ENCODE data around the gene GGACT.

GRCh38 chr13:100483139-100483538 lies 105.5 kb downstream of the GGACT start:
- no peak for TF ChIP-seq POLR2AphosphoS5 (IDR thresholded peaks at IDR 0.05; ENCODE audit: insufficient read depth in 1 of 2, low read depth in 1 of 2)
- TF ChIP-seq, protein P1, sequence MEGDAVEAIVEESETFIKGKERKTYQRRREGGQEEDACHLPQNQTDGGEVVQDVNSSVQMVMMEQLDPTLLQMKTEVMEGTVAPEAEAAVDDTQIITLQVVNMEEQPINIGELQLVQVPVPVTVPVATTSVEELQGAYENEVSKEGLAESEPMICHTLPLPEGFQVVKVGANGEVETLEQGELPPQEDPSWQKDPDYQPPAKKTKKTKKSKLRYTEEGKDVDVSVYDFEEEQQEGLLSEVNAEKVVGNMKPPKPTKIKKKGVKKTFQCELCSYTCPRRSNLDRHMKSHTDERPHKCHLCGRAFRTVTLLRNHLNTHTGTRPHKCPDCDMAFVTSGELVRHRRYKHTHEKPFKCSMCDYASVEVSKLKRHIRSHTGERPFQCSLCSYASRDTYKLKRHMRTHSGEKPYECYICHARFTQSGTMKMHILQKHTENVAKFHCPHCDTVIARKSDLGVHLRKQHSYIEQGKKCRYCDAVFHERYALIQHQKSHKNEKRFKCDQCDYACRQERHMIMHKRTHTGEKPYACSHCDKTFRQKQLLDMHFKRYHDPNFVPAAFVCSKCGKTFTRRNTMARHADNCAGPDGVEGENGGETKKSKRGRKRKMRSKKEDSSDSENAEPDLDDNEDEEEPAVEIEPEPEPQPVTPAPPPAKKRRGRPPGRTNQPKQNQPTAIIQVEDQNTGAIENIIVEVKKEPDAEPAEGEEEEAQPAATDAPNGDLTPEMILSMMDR (IDR thresholded peaks at IDR 0.05) = no peak

Data from vagina (tissue), 2 donors.